HepG2 (cell line): Measurements from ENCODE around the gene GIMAP7. TPM values are rescaled to one million over a fixed set of nuclear protein-coding genes. Genes with fewer than 3 reads are reported as not detected.

Source experiments
- ATAC-seq: fragments of 200-7000 bp; cut with Tn5 transposase; 3 replicates; pipeline ENCODE4 v1.9.1; 2020; ENCODE audit warnings: mild to moderate bottlenecking, moderate library complexity
- BruUV-seq: library from RNA; stranded (reverse); fragments of 400-500 nt; replicated peaks from 2 replicates; lab custom pipeline; 2021; lab: Mats Ljungman, UMichigan
- CTCF ChIA-PET: fragments of 300-600 bp; formaldehyde crosslinking; extraction: SDS; loops from one replicate; lab custom pipeline; 2021; ENCODE audit warnings: low total read pairs, inconsistent platforms, low intra/inter-chr PET ratio; lab: Yijun Ruan, JAX
- POLR2A ChIA-PET: fragments of 350-600 bp; sonication (Branson Sonifier 250); formaldehyde crosslinking; loops from one replicate; lab custom pipeline; 2020; ENCODE audit warnings: antibody characterized with exemption, inconsistent platforms; lab: Yijun Ruan, JAX
- DNase-seq: peaks from one replicate; pipeline ENCODE4 v3.0.0-alpha.2; 2015; ENCODE audit warnings: low spot score
- FAIRE-seq: peaks from 3 replicates; lab custom pipeline; 2011; peaks lifted over from hg19 to GRCh38; lab: Jason Lieb, UNC
- H2AFZ ChIP-seq: one replicate; pipeline ENCODE4 v1.6.1; 2011; ENCODE audit warnings: low read length, inconsistent platforms
- H3K27ac ChIP-seq: fragments of 300-600 bp; 3 replicates; pipeline ENCODE4 v1.8.0; 2011; ENCODE audit warnings: mixed run types, mild to moderate bottlenecking, mixed read lengths, low read length, inconsistent platforms; ENCODE audit not compliant: insufficient read depth; ENCODE audit errors: extremely low read length
- H3K27me3 ChIP-seq, 2 experiments: fragments of 200-600 bp in 1 of 2; 2 replicates in 1 of 2; 3 replicates in 1 of 2; pipeline versions ENCODE4 v1.6.0 to v1.8.0; 2011; ENCODE audit warnings: low read length in 2 of 2, mild to moderate bottlenecking in 2 of 2, moderate library complexity in 2 of 2, inconsistent platforms in 1 of 2; ENCODE audit not compliant: insufficient read depth in 2 of 2, control insufficient read depth in 1 of 2
- H3K36me3 ChIP-seq, 2 experiments: fragments of 200-600 bp in 1 of 2; replicated peaks in 1 of 2; 2 replicates in 1 of 2; 3 replicates in 1 of 2; pipeline versions ENCODE4 v1.5.1 to v1.8.0; 2011; ENCODE audit warnings: low read length in 2 of 2, inconsistent platforms in 1 of 2; ENCODE audit not compliant: insufficient read depth in 2 of 2, control insufficient read depth in 1 of 2
- H3K4me1 ChIP-seq: 2 replicates; pipeline ENCODE4 v1.5.1; 2012; ENCODE audit warnings: low read length, inconsistent platforms; ENCODE audit not compliant: insufficient read depth
- H3K4me2 ChIP-seq: 2 replicates; pipeline ENCODE4 v1.6.0; 2011; ENCODE audit warnings: low read depth, low read length, inconsistent platforms
- H3K4me3 ChIP-seq, 3 experiments: fragments of 200-600 bp in 1 of 3; sonication (generic), shearing (Covaris generic) in 1 of 3; replicated peaks in 1 of 3; 2 replicates each; pipeline ENCODE4 v1.5.1; 2011 to 2016; ENCODE audit warnings: low read length in 3 of 3, inconsistent platforms in 2 of 3, low read depth in 2 of 3, mild to moderate bottlenecking in 2 of 3, control low read depth in 1 of 3, mixed read lengths in 1 of 3; ENCODE audit not compliant: insufficient read depth in 1 of 3
- H3K79me2 ChIP-seq: one replicate; pipeline ENCODE4 v1.6.1; 2011; ENCODE audit warnings: low read length, inconsistent platforms; ENCODE audit not compliant: insufficient read depth
- H3K9ac ChIP-seq: 2 replicates; pipeline ENCODE4 v1.6.0; 2011; ENCODE audit warnings: mild to moderate bottlenecking, low read depth, low read length, inconsistent platforms; ENCODE audit not compliant: insufficient read depth
- H3K9me3 ChIP-seq: 2 replicates; pipeline ENCODE4 v1.5.1; 2012; ENCODE audit warnings: mild to moderate bottlenecking, low read length
- H4K20me1 ChIP-seq: 2 replicates; pipeline ENCODE4 v1.6.0; 2011; ENCODE audit warnings: inconsistent platforms, mild to moderate bottlenecking, low read length, moderate library complexity; ENCODE audit not compliant: insufficient read depth
- ASH2L ChIP-seq: fragments of 300-600, 200-600 bp; sonication (generic); IDR thresholded peaks from 2 replicates; pipeline ENCODE4 v1.7.0; 2017; ENCODE audit warnings: low read depth, mild to moderate bottlenecking, moderate library complexity, mixed read lengths, low read length; ENCODE audit not compliant: insufficient read length
- ATRX ChIP-seq: sonication (generic); formaldehyde crosslinking; IDR thresholded peaks from 2 replicates; pipeline ENCODE4 v1.4.0; 2020; ENCODE audit warnings: missing genetic modification reagents, borderline replicate concordance
- DNMT1 ChIP-seq: sonication (generic); formaldehyde crosslinking; IDR thresholded peaks from 2 replicates; pipeline ENCODE4 v1.5.1; 2020; ENCODE audit warnings: mild to moderate bottlenecking, missing genetic modification reagents
- MEIS1 ChIP-seq: sonication (generic); formaldehyde crosslinking; IDR thresholded peaks from 2 replicates; pipeline ENCODE4 v1.9.0; 2021; ENCODE audit warnings: mild to moderate bottlenecking, missing genetic modification reagents, moderate library complexity, borderline replicate concordance
- PHF5A ChIP-seq: IDR thresholded peaks from one replicate; pipeline ENCODE4 v1.6.1; 2018; ENCODE audit warnings: low read depth, missing genetic modification reagents; ENCODE audit not compliant: unreplicated experiment
- SAFB2 ChIP-seq: sonication (generic); formaldehyde crosslinking; IDR thresholded peaks from 2 replicates; pipeline ENCODE4 v1.5.1; 2020; ENCODE audit warnings: missing genetic modification reagents, low read depth, mild to moderate bottlenecking, borderline replicate concordance
- SIN3B ChIP-seq: fragments of 150-350 bp; IDR thresholded peaks from 2 replicates; pipeline ENCODE4 v1.6.1; 2014; ENCODE audit warnings: low read length
- SOX13 ChIP-seq, 3 experiments: fragments of 450-650 bp in 1 of 3; sonication (generic) in 1 of 3; formaldehyde crosslinking in 1 of 3; IDR thresholded peaks in 2 of 3; conservative IDR thresholded peaks in 1 of 3; 2 replicates each; pipeline versions ENCODE4 v1.5.0 to v1.6.1; 2016 to 2020; ENCODE audit warnings: antibody characterized with exemption in 1 of 3, mild to moderate bottlenecking in 1 of 3, missing compliant biosample characterization in 1 of 3, missing genetic modification reagents in 1 of 3, moderate library complexity in 1 of 3
- TP53 ChIP-seq: sonication (generic); formaldehyde crosslinking; conservative IDR thresholded peaks from 2 replicates; pipeline ENCODE4 v1.4.0; 2020; ENCODE audit warnings: missing genetic modification reagents
- ZNF234 ChIP-seq: sonication (generic); formaldehyde crosslinking; conservative IDR thresholded peaks from 2 replicates; pipeline ENCODE4 v1.5.1; 2020; ENCODE audit warnings: mild to moderate bottlenecking, missing genetic modification reagents
- ZNF441 ChIP-seq: sonication (generic); formaldehyde crosslinking; IDR thresholded peaks from 2 replicates; pipeline ENCODE4 v1.7.0; 2021; ENCODE audit warnings: missing genetic modification reagents, borderline replicate concordance
- ZNF607 ChIP-seq: sonication (generic); formaldehyde crosslinking; IDR thresholded peaks from 2 replicates; pipeline ENCODE4 v1.5.1; 2020; ENCODE audit warnings: missing genetic modification reagents, mild to moderate bottlenecking, borderline replicate concordance
- ZNF747 ChIP-seq: sonication (generic); formaldehyde crosslinking; IDR thresholded peaks from 2 replicates; pipeline ENCODE4 v1.8.1; 2023; ENCODE audit warnings: missing genetic modification reagents, mild to moderate bottlenecking, borderline replicate concordance
- ZSCAN30 ChIP-seq: sonication (generic); formaldehyde crosslinking; IDR thresholded peaks from 2 replicates; pipeline ENCODE4 v1.5.0; 2020; ENCODE audit warnings: mild to moderate bottlenecking, missing genetic modification reagents
- WGBS: methylation state at CpG from one replicate; pipeline ENCODE4 v1.1.6; 2017; ENCODE audit warnings: low lambda C conversion rate; 5-methylcytosine and 5-hydroxymethylcytosine counted together
- in situ Hi-C: cut with HindIII; loops from 2 replicates; pipeline ENCODE4 v1.10.0; 2017; ENCODE audit warnings: low pct_unique_long_range_greater_than_20kb; ENCODE audit not compliant: extremely low pct_ligation_motif_present
- intact Hi-C: fragments of 100-400 bp; cut with micrococcal nuclease; formaldehyde crosslinking; loops from one replicate; pipeline ENCODE4 v1.10.0; 2022; ENCODE audit not compliant: unreplicated experiment
- polyA plus RNA-seq, 8 experiments: library from polyadenylated mRNA; depleted of rRNA in 3 of 8; stranded (reverse) in 7 of 8; unstranded in 1 of 8; fragments of >200 nt; fragmentation: Illumina TruSeq in 4 of 8; extraction: Trizol in 4 of 8; gene quantifications; 2 replicates each; pipeline versions ENCODE4 v1.2.1 to v1.2.3, GENCODE V29; 2011 to 2016; ENCODE audit warnings: low read depth in 4 of 8, missing spikeins in 1 of 8, mixed read lengths in 1 of 8; ENCODE audit not compliant: insufficient read depth in 1 of 8
- total RNA-seq, 5 experiments: library from RNA; depleted of rRNA; stranded (reverse); fragments of >200 nt; fragmentation: Illumina TruSeq; extraction: Trizol; gene quantifications; 2 replicates each; pipeline ENCODE4 v1.2.3, GENCODE V29; 2016; ENCODE audit warnings: low read depth in 1 of 5
- TF ChIP-seq, protein P1 (sequence below): sonication (generic); formaldehyde crosslinking; IDR thresholded peaks from 2 replicates; pipeline ENCODE4 v1.9.0; 2022; ENCODE audit warnings: missing genetic modification reagents, mild to moderate bottlenecking, borderline replicate concordance
- TF ChIP-seq, protein P2 (sequence below): sonication (generic); formaldehyde crosslinking; IDR thresholded peaks from 2 replicates; pipeline ENCODE4 v1.8.0; 2022; ENCODE audit warnings: missing genetic modification reagents, mild to moderate bottlenecking, inconsistent platforms, borderline replicate concordance

The GIMAP7 gene
- total and polyA plus RNA-seq, 2 of the 13 experiments (the other 11 are each of a cell fraction or from before 2014, with no cell fraction given), result not detected

DNA sequence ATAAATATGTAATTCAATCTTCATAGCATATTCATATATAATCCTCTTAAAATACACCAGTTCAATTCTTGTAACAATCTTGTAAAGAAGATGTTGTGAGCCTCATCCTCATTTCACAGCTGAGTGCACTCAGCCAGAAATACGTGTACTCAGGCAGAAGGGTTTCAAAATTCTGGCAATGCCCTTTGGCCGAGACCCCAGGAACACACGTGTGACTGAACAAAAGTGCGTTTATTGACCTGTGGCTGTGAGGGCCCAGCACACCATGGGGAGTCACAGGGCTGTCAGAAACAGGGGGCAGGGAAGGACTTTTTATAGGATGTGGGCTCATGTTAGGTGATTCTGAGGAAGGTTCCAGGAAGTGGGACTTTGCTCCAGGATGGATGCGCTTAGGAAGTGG, 42.8 kb upstream of the GIMAP7 start:
- peaks cover 3 to 36% of the 10 kb centered on the region in 2 experiments; a peak in 3 of 5 replicates for H3K27me3 ChIP-seq

More for the DNA sequence above, 42.8 kb upstream of the GIMAP7 start:
- Histone ChIP-seq H3K9me3 (no peaks in the 10 kb centered on the region), H3K9ac (no peak overlapping the region), H3K4me1 (peaks cover 7% of the 10 kb centered on the region), H2AFZ (no peak overlapping the region), H3K36me3 (no peaks in the 10 kb centered on the region), H3K4me2 (no peak overlapping the region), H3K27ac (no peak overlapping the region), H3K4me3 (no peak overlapping the region), H3K79me2 (no peaks in the 10 kb centered on the region), H4K20me1 (no peaks in the 10 kb centered on the region)
- BruUV-seq, result no TSS peak
- 2% methylated on average over 5 of the region's 5 CpGs for WGBS
- DNase-seq, result no peak
- FAIRE-seq, result no peak
- no peak for ATAC-seq
- in situ Hi-C loops (no loop called here), intact Hi-C loops (no loop called here)
- ChIA-PET POLR2A (no interaction called here), CTCF (no interaction called here)
- TF ChIP-seq TP53 (CRISPR knock-in tag), result no peak
- TF ChIP-seq, protein P1, sequence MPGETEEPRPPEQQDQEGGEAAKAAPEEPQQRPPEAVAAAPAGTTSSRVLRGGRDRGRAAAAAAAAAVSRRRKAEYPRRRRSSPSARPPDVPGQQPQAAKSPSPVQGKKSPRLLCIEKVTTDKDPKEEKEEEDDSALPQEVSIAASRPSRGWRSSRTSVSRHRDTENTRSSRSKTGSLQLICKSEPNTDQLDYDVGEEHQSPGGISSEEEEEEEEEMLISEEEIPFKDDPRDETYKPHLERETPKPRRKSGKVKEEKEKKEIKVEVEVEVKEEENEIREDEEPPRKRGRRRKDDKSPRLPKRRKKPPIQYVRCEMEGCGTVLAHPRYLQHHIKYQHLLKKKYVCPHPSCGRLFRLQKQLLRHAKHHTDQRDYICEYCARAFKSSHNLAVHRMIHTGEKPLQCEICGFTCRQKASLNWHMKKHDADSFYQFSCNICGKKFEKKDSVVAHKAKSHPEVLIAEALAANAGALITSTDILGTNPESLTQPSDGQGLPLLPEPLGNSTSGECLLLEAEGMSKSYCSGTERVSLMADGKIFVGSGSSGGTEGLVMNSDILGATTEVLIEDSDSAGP, result no peak
- TF ChIP-seq, protein P2, sequence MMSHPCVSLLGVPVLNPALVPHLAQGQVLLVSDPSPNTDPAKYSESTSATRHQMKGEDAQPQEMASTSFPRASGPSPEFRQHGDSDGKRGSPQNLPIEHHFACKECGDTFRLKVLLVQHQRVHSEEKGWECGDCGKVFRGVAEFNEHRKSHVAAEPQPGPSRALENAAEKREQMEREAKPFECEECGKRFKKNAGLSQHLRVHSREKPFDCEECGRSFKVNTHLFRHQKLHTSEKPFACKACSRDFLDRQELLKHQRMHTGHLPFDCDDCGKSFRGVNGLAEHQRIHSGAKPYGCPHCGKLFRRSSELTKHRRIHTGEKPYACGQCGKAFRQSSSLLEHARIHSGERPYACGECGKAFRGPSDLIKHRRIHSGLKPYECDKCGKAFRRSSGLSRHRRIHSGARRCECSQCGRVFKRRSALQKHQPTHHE, result no peak
- TF ChIP-seq ZNF747 (CRISPR knock-in tag), result no peak
- TF ChIP-seq ZNF234 (CRISPR knock-in tag), result no peak
- no peak for TF ChIP-seq SAFB2 (CRISPR knock-in tag)
- no peak for TF ChIP-seq ZNF441 (CRISPR knock-in tag)
- TF ChIP-seq SOX13 (IDR thresholded peaks at IDR 0.05), result no peak
- no peak for TF ChIP-seq SOX13 (CRISPR knock-in tag; conservative IDR thresholded peaks at IDR 0.05 in 1 of 2, IDR thresholded peaks at IDR 0.05 in 1 of 2)
- TF ChIP-seq ASH2L, result no peak
- no peak for TF ChIP-seq ZSCAN30 (CRISPR knock-in tag)
- no peak for TF ChIP-seq ZNF607 (CRISPR knock-in tag)
- TF ChIP-seq DNMT1 (CRISPR knock-in tag), result no peak
- TF ChIP-seq ATRX (CRISPR knock-in tag), result no peak
- no peak for TF ChIP-seq SIN3B
- no peak for TF ChIP-seq PHF5A (CRISPR knock-in tag)
- no peak for TF ChIP-seq MEIS1 (CRISPR knock-in tag)
